ENCODE measurements around the gene OR51B4. TPM values are rescaled to one million over a fixed set of nuclear protein-coding genes. Genes with fewer than 3 reads are reported as not detected.

Gene OR51B4
- not detected in 2 replicates for total RNA-seq

DNA sequence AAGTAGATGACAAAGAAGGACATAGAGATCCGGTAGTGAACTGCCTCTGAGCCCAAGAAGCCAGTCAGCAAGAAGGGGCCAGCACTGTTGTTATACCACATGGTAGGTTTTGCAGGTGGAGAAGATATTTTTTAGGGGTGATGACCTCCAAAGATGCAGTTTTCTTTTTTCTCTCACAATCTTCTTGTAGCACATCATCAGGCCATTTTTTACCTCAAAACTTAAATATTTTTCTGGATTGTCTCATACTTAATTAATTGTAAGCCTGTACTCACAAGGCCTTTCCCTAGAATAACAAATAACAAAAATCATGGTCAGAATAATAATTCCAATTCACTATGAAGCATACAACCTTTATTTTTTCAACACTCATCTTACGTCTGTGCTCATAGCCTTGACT is at the start of gene OR51B4:
TSS of gene OR51B4 (minus strand) at position 101 of the 400 bp plus-strand sequence. CDS start at position 101, 0 bp downstream.

DNA sequence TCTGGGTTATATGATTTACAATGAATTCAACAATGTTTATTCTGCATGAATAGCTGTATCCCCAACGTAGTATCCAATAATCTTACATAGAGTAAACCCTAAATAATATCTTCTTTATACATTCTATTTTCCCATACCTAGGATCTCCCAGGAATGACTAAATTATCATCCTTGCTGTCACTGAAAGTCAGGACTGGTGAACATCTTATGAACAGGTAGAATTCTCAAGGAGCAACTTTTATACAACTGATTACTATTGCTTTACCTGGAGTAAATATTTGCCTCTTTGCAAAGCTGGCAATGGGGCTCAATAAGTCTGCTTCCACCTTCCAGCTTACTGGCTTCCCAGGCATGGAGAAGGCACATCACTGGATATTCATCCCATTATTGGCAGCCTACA is 49.5 kb upstream of the OR51B4 start, which contains the start of gene OR51B6:
TSS of gene OR51B6 (plus strand) at position 301 of the 400 bp plus-strand sequence. CDS start at position 301, 0 bp downstream.

GRCh38 chr11:5343474-5344335 is 42.0 kb upstream of the OR51B4 start, which contains the start of gene OR51B5:
Gene OR51B5, minus strand, starts transcription at chr11:5343524. Its CDS starts 0 bp downstream, at chr11:5343524.

DNA sequence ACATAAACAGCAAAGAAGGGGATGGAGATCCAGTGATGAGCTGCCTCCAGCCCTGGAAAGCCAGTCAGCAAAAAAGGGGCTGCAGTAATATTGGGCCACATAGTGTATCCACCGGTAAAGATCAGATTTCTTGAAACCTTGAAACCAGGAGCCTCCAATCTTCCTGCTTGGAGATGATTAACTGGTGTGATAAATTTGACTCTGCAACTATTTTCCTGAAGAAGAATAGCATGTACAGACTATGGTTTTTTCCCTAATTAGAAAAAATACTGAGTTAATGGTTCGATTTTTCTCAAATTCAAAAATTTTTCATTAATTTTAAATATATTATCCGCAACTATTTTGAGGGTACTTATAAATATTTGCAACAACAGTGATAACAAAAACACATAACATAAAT is 22.5 kb upstream of the OR51B4 start, which contains the start of gene OR51B2:
TSS of gene OR51B2 (minus strand) at position 101 of the 400 bp plus-strand sequence. CDS start at position 101, 0 bp downstream.

DNA sequence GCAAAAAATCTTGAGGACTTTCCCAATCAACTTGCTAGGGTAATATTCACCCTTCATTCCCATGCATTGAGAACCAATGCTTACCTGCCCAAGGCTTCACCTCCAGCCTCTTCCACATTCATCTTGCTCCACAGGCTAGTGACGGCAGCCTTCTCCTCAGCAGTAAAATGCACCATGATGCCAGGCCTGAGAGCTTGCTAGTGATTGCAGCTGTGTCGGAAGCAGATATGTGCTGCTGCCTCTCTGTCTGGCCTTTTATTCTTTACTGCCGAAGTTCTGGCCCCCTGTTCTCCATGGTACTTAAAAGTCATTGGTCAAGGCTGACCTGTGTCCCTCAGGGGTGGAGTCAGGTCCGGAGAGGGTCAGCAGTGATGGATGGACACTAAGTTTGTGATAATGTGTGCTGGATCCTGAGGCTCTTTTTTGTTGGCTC is 32.0 kb downstream of the OR51B4 start, which contains the start of gene HBE1:
TSS of gene HBE1 (minus strand) at position 231 of the 433 bp plus-strand sequence. CDS start at position 176, 55 bp downstream.

GRCh38 chr11:5254646-5255413 is 46.9 kb downstream of the OR51B4 start, which contains the start of gene HBG2:
Gene HBG2, minus strand, starts transcription at chr11:5254781. Its CDS starts 53 bp downstream, at chr11:5254728.

Other genes starting within 250 kb of the OR51B4 start
- not detected in 2 replicates for gene OR52E2, start 242.3 kb downstream of the OR51B4 start, total RNA-seq
- gene OR52E1, start 232.4 kb downstream of the OR51B4 start, total RNA-seq = 0.16 TPM in 1 of 2 replicates, not detected in the other
- gene OR52A5, start 163.6 kb downstream of the OR51B4 start, total RNA-seq = not detected in 2 replicates
- not detected in 2 replicates for gene OR52A1, start 147.2 kb downstream of the OR51B4 start, total RNA-seq
- gene OR51V1, start 101.3 kb downstream of the OR51B4 start, total RNA-seq = not detected in 2 replicates
- gene HBB, start 74.9 kb downstream of the OR51B4 start, total RNA-seq = not detected in 2 replicates
- 0.34 TPM in 1 of 2 replicates, not detected in the other for gene HBD, start 67.5 kb downstream of the OR51B4 start, total RNA-seq
- not detected in 2 replicates for gene HBG1, start 52.1 kb downstream of the OR51B4 start, total RNA-seq
- gene HBG2, start 47.2 kb downstream of the OR51B4 start, total RNA-seq = 0.32 TPM in 1 of 2 replicates, not detected in the other
- 0.09 TPM in 1 of 2 replicates, not detected in the other for gene HBE1, start 32.0 kb downstream of the OR51B4 start, total RNA-seq
- not detected in 2 replicates for gene OR51B2, start 22.4 kb upstream of the OR51B4 start, total RNA-seq
- gene OR51B5, start 41.6 kb upstream of the OR51B4 start, total RNA-seq = 0.26 and 0.32 TPM in 2 replicates
- not detected in 2 replicates for gene OR51B6, start 49.6 kb upstream of the OR51B4 start, total RNA-seq
- not detected in 2 replicates for gene OR51M1, start 81.9 kb upstream of the OR51B4 start, total RNA-seq
- gene OR51Q1, start 120.2 kb upstream of the OR51B4 start, total RNA-seq = not detected in 2 replicates
- 0.60 TPM in 1 of 2 replicates, not detected in the other for gene OR51I1, start 139.6 kb upstream of the OR51B4 start, total RNA-seq
- not detected in 2 replicates for gene OR51I2, start 147.4 kb upstream of the OR51B4 start, total RNA-seq
- not detected in 2 replicates for gene OR52D1, start 186.7 kb upstream of the OR51B4 start, total RNA-seq
- gene UBQLN3, start 208.0 kb upstream of the OR51B4 start, total RNA-seq = 0.09 and 0.16 TPM in 2 replicates
- 0.16 and 0.17 TPM in 2 replicates for gene UBQLNL, start 214.8 kb upstream of the OR51B4 start, total RNA-seq
- 0.60 and 0.63 TPM in 2 replicates for gene OR52H1, start 246.6 kb upstream of the OR51B4 start, total RNA-seq

Measured in bronchial smooth muscle cell (primary cell).